Activated CD8-positive, alpha-beta memory T cell treated with anti-CD3 and anti-CD28 coated beads for 24 hours (primary cell): Measurements from ENCODE around the gene GALNTL6.

Experiments used
- DNase-seq: peaks from one replicate; pipeline ENCODE4 v3.0.0-alpha.2; 2020

GALNTL6 gene

DNA sequence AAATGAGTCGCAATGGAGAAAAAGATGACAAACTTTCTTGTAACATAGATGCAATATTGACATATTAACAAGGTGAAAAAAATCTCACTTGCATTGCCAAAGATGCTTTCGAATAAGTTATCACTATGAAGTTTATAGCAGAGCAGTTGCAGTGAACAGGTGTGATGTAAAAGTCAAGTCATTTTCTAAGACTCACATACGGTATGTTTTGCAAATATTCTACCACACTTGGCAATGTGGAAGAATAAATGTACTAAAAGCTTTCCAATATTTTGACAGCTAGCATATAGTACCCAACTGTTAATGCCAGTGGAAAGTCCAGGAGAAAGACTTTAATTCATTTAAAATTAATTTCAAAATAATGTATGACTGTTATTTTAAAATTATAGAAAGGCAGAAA lies 76.5 kb downstream of the GALNTL6 start:
- no peak for DNase-seq

DNA sequence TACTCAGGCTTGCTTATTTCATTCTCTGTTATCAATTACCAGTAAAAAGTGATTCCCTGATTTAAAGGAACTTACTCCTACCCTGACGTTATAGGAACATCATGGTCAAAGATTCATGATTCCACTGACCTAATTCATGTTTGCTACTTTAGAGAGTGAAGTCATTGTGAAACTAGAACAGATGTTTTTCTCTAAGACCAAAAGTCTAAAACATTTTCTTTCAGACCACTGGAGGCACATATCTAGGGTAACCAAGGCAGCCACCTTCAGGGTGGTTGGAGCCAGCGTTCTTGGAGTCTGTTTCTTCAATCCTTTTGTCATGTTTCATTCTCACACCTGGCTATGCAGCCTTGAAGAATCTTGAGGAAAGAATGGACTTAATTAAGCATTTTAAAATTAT lies 77.8 kb downstream of the GALNTL6 start:
- DNase-seq, result no peak

GRCh38 chr4:171896426-171896825 lies 83.2 kb downstream of the GALNTL6 start:
- no peak for DNase-seq

- DNase-seq, result no peak
Observed at GRCh38 chr4:171919314-171919713, 106.1 kb downstream of the GALNTL6 start.

DNA sequence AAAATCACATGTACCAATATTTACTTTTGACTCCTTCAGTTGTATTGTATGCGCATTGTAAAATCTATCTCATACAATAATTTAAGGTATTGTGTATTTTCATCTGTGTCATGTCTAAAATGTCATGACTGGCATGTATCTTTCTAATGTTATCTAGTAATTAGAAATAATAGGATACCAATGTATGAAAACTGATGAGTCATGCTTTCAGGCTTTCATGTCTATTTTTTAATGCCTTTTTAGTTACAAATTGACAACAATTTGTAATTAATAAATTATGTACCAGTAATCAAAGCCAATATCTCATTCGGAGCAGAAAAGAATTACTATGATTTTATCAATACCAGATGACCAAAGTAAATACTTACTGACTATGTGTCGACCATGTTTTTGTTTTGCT lies 107.7 kb downstream of the GALNTL6 start:
- no peak for DNase-seq

DNA sequence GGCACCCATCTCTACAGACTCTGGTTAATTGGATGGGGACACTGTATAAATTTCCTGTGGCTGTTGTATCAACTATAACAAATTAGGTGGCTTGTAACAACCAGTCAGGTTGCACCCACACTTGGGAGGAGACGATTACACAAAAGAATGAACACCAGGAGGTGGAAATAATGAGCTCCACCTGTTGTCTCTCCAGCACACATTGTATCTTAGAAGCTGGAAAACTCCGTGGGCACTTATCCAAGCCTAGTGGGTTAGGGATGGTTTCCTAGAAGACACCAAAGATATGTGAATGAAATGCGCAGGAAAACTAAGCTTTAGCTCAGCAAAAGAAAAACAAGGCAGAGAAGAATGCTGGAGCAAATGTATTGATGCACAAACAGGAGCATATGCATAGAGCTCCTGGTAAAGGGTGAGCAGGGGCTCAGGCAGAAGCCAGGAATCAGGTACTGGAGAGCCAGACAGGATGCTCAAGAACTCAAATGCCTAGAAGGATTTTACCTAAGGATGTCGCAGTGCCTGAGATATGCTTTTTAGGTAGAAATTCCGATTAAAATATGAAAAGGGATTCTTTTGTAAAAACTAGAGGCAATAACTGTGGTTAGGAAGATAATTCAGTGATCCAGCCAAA lies 111.7 kb downstream of the GALNTL6 start:
- DNase-seq, result no peak

- no peak for DNase-seq
Observed at GRCh38 chr4:171928336-171928735, 115.1 kb downstream of the GALNTL6 start.

GRCh38 chr4:171929477-171929876 lies 116.3 kb downstream of the GALNTL6 start:
- DNase-seq, result no peak

DNA sequence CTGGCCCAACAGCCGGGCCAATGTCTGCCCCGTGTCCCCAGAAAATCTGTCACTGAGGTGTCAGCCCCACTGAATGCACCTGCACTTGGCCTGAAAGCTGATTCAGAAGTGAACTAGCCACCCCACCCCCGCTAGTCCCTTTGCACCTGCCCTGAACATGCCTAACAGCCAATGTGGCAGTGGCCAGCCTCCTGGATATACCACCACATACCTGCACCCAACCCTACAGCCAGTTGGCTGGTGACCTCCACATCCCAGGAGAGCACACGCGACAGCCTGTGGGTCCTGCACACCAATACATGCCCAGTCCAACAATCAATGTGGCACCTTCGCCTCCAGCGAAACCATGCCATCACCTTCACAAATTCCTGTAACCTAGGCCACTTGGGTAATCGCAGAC lies 116.7 kb downstream of the GALNTL6 start:
- no peak for DNase-seq

GRCh38 chr4:171932238-171932637 lies 119.0 kb downstream of the GALNTL6 start:
- DNase-seq, result no peak

- no peak for DNase-seq
Observed at GRCh38 chr4:171940656-171941055, 127.5 kb downstream of the GALNTL6 start.

GRCh38 chr4:171947400-171947799 lies 134.2 kb downstream of the GALNTL6 start:
- DNase-seq, result no peak

GRCh38 chr4:171948038-171948437 lies 134.8 kb downstream of the GALNTL6 start:
- DNase-seq, result no peak

- no peak for DNase-seq
Observed at GRCh38 chr4:171954650-171955049, 141.4 kb downstream of the GALNTL6 start.

DNA sequence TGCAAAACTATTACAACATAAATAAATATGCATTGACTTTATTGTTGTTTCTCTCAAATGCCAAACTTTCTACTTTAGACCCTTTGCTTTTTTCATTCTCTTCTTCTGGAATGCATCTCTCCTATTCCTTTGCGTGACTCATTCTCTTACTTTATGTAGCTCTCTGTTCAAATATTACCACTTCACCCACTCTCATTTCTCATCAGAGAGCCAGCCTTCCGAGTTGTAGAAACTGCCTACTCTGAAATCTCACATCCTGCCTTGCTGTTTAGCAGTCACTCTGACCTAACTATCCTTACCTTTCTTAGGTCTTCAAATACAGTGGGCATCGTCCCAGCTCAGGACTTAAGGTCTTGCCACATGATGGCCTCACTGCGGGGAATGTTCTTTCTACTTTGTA lies 143.5 kb downstream of the GALNTL6 start:
- DNase-seq, result no peak

GRCh38 chr4:171962110-171962509 lies 148.9 kb downstream of the GALNTL6 start:
- DNase-seq, result no peak

DNA sequence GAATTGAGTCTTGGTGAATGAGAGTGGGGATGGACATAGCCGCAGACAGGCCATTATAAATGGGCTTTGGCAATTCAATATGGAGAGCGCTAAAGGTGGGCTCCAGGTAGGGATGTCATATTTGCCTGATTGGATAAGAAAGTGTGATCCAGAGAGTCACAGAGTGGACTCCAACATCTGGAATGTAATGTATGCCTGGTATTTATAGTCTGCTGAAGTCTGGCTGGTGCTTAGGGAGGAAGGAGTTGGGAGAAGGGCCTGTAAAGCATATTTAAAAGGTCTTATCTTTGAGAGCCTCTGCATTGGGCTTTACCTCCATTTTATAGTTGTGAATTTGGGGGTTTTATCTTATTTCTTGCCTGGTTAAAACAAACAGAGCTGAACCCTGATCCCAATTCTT lies 153.2 kb downstream of the GALNTL6 start:
- no peak for DNase-seq

DNA sequence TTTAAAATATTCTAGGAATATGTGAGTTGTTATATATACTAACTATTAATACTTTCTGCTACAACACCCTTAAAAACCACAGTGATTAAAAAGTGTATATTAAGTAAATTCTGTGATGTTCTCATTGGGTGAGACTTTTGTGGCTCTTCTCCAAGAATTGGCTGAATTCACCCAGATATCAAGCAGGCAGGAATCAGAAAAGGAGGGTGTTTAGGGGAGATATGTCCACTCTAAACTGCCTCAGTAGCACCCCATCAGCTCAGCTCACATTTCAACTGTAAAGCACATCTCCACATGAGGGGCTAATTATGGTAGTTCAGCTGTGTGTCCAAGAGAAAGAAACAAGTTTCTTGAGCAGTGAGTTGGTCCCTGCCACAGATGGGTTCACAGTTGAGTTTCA lies 165.0 kb downstream of the GALNTL6 start:
- no peak for DNase-seq

- DNase-seq, result no peak
Observed at GRCh38 chr4:171979461-171979860, 166.3 kb downstream of the GALNTL6 start.

GRCh38 chr4:171981185-171981584 lies 168.0 kb downstream of the GALNTL6 start:
- DNase-seq, result no peak

GRCh38 chr4:171983935-171984805 lies 171.0 kb downstream of the GALNTL6 start:
- no peak for DNase-seq

GRCh38 chr4:171985129-171985528 lies 171.9 kb downstream of the GALNTL6 start:
- DNase-seq, result no peak

DNA sequence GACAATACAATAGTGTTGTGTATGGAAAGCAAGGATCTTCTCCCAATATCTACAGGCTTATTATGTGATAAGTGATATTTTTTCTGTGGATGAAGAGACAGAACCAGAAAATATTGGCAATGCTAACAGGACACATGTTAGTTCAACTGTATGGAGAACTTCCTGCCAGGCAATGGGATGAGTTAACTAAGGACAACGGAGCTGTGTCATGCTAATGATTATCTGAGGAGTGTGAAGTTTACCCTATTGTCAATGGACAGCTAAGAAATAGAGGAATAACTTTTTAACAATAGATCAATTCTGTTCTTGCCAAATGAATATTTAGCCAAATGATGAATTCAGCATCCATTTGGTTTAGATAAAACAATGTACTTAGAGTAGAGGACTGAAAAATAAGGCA lies 180.0 kb downstream of the GALNTL6 start:
- no peak for DNase-seq

GRCh38 chr4:172007889-172008288 lies 194.7 kb downstream of the GALNTL6 start:
- no peak for DNase-seq
